A549 treated with DMSO at 1 μM for 4 hours (cell line): ENCODE measurements around the gene SLC17A8. TPM values are rescaled to one million over a fixed set of nuclear protein-coding genes. Genes with fewer than 3 reads are reported as not detected.

ENCODE experiments used
- total RNA-seq: library from RNA; stranded (reverse); fragments of 200-300 nt; extraction: Qiagen RNA extraction; gene quantifications from 5 replicates; pipeline ENCODE4 v1.2.3, GENCODE V29; 2022; ENCODE audit warnings: low read depth

The SLC17A8 gene
- 0.05 TPM in 1 of 5 replicates, not detected in the others for total RNA-seq

GRCh38 chr12:100356644-100357223 is at the start of gene SLC17A8:
Gene SLC17A8, plus strand, starts transcription at chr12:100357074. Its CDS starts 318 bp downstream, at chr12:100357392.

Other genes starting within 250 kb of the SLC17A8 start
- 12.0 to 16.0 TPM (median 13.7 TPM) in 5 replicates for gene BLTP3B, start 214.2 kb upstream of the SLC17A8 start, total RNA-seq
- 20.5 to 32.5 TPM (median 27.1 TPM) in 5 replicates for gene ACTR6, start 156.3 kb upstream of the SLC17A8 start, total RNA-seq
- 1.3 to 2.0 TPM (median 1.4 TPM) in 5 replicates for gene DEPDC4, start 90.0 kb upstream of the SLC17A8 start, total RNA-seq
- 18.7 to 26.4 TPM (median 22.3 TPM) in 5 replicates for gene SCYL2, start 89.9 kb upstream of the SLC17A8 start, total RNA-seq
- gene NR1H4, start 116.8 kb downstream of the SLC17A8 start, total RNA-seq: 0.08 to 0.10 TPM (median 0.08 TPM) in 3 of 5 replicates, not detected in the others
- 7.8 to 11.5 TPM (median 10.6 TPM) in 5 replicates for gene GAS2L3, start 216.6 kb downstream of the SLC17A8 start, total RNA-seq